Endodermal cell (in vitro differentiated cells): ENCODE results near the gene SYCE3. TPM values are rescaled to one million over a fixed set of nuclear protein-coding genes. Genes with fewer than 3 reads are reported as not detected.
A peak's percentile ranks its signal among the peaks of the same experiment; 100 is the strongest.

Source experiments
- DNase-seq: peaks from one replicate; pipeline ENCODE4 v3.0.0-alpha.2; 2017
- H3K27ac ChIP-seq: 2 replicates; pipeline ENCODE4 v1.5.1; 2013; ENCODE audit warnings: mild to moderate bottlenecking, low read depth, low read length, moderate library complexity
- H3K27me3 ChIP-seq: 2 replicates; pipeline ENCODE4 v1.6.1; 2013; ENCODE audit warnings: mild to moderate bottlenecking, low read length, moderate library complexity; ENCODE audit not compliant: insufficient read depth, control insufficient read depth, poor library complexity, severe bottlenecking
- H3K36me3 ChIP-seq: 2 replicates; pipeline ENCODE4 v1.7.0; 2013; ENCODE audit warnings: mild to moderate bottlenecking, low read length, moderate library complexity; ENCODE audit not compliant: control insufficient read depth, insufficient read depth
- H3K4me1 ChIP-seq: one replicate; pipeline ENCODE4 v1.7.0; 2013; ENCODE audit warnings: low read length; ENCODE audit not compliant: control insufficient read depth, insufficient read depth
- H3K4me3 ChIP-seq: 2 replicates; pipeline ENCODE4 v1.5.1; 2013; ENCODE audit warnings: mild to moderate bottlenecking, low read length, moderate library complexity
- H3K9ac ChIP-seq: 2 replicates; pipeline ENCODE4 v1.6.1; 2013; ENCODE audit warnings: mild to moderate bottlenecking, low read length, moderate library complexity; ENCODE audit not compliant: poor library complexity, severe bottlenecking; ENCODE audit errors: extremely low read depth
- H3K9me3 ChIP-seq: 2 replicates; pipeline ENCODE4 v1.6.1; 2013; ENCODE audit warnings: mild to moderate bottlenecking, low read length, moderate library complexity; ENCODE audit not compliant: control insufficient read depth
- H3K27ac Mint-ChIP-seq: 2 replicates; pipeline ENCODE4 v1.8.0; 2020; ENCODE audit warnings: mixed read lengths
- H3K27me3 Mint-ChIP-seq: 2 replicates; pipeline ENCODE4 v1.8.0; 2021; ENCODE audit warnings: mild to moderate bottlenecking, mixed read lengths; ENCODE audit not compliant: insufficient read depth
- H3K36me3 Mint-ChIP-seq: 2 replicates; pipeline ENCODE4 v1.8.0; 2020; ENCODE audit warnings: low read depth, mixed read lengths
- H3K4me1 Mint-ChIP-seq: 2 replicates; pipeline ENCODE4 v1.8.0; 2020; ENCODE audit warnings: mixed read lengths
- H3K4me3 Mint-ChIP-seq: 2 replicates; pipeline ENCODE4 v1.8.0; 2020; ENCODE audit warnings: mild to moderate bottlenecking, moderate library complexity, mixed read lengths
- H3K9me3 Mint-ChIP-seq: 2 replicates; pipeline ENCODE4 v1.8.0; 2020; ENCODE audit warnings: mild to moderate bottlenecking, mixed read lengths
- WGBS, 2 experiments: methylation state at CpG; one replicate each; pipeline versions ENCODE4 v1.1.5 to v1.1.7; 2013; ENCODE audit warnings: missing lambda C conversion rate in 2 of 2, mixed read lengths in 1 of 2; ENCODE audit not compliant: insufficient coverage in 1 of 2, insufficient read length in 1 of 2; 5-methylcytosine and 5-hydroxymethylcytosine counted together
- total RNA-seq, 2 donors: library from RNA; stranded (reverse); fragmentation: NEBNext Ultra II Directional in 1 of 2; extraction: Animal tissue kit (Norgen Biotek cat#: 25700) in 1 of 2; gene quantifications; 2 replicates in 1 of 2; 3 replicates in 1 of 2; pipeline ENCODE4 v1.2.1, GENCODE V29; 2021
- TF ChIP-seq, protein P1 (sequence below): fragments of 200-600 bp; sonication (generic); conservative IDR thresholded peaks from 2 replicates; pipeline ENCODE4 v1.5.0; 2021; ENCODE audit warnings: antibody characterized with exemption, mild to moderate bottlenecking

The SYCE3 gene
- total RNA-seq, 2 donors from 2014 or later: 0.70 to 0.91 TPM

DNA sequence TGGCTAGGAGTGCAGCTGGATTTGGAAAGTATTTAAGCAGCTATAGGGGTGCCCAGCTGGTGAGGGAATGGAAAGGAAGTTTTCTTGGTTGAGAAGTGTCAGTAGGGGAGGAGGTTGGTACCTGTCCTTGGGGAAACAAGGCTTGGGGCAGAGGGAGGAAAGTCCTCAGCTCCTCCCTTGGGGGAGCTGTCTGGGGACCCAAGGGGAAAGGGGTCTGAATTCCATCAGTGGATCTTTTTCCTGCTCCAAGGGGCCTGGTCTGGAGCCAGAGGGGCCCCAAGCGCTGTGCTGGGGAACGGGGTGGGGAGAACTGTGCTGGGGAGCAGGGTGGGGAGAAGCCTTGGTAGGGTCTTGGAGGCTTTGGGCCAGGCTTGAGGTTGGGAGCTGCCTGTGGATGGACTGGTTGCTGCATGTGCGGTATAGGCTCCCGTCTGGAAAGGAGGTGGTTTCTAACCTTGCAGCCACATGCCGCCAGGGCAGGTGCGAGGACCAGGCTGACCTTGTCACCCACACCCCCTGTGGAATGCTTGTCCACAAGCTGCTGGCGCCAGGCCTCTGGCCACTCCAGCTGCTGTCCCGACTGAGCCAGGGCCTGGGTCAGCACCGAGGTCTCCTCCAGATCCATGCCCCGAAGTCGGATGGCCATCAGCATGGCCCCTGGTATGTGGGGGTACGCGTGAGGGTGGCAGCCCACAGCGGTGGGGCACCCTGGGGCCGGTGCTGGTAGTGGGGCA lies 33.9 kb downstream of the SYCE3 start:
- H3K27me3 ChIP-seq: peaks cover 57% of the 10 kb centered on the region
- H3K4me1 ChIP-seq: no peaks in the 10 kb centered on the region
- DNase-seq: no peak
- Mint-ChIP-seq H3K9me3 (no peaks in the 10 kb centered on the region), H3K27ac (no peak overlapping the region), H3K4me1 (peaks cover 9% of the 10 kb centered on the region), H3K36me3 (no peaks in the 10 kb centered on the region), H3K4me3 (no peak overlapping the region), H3K27me3 (peaks cover 59% of the 10 kb centered on the region)
- H3K27ac ChIP-seq: no peak overlapping the region
- H3K9me3 ChIP-seq: no peaks in the 10 kb centered on the region
- H3K9ac ChIP-seq: no peak overlapping the region
- no peak overlapping the region for H3K4me3 ChIP-seq
- 63 to 80% methylated on average over 9 to 15 of the region's 15 CpGs for WGBS, 2 experiments
- TF ChIP-seq, protein P1, sequence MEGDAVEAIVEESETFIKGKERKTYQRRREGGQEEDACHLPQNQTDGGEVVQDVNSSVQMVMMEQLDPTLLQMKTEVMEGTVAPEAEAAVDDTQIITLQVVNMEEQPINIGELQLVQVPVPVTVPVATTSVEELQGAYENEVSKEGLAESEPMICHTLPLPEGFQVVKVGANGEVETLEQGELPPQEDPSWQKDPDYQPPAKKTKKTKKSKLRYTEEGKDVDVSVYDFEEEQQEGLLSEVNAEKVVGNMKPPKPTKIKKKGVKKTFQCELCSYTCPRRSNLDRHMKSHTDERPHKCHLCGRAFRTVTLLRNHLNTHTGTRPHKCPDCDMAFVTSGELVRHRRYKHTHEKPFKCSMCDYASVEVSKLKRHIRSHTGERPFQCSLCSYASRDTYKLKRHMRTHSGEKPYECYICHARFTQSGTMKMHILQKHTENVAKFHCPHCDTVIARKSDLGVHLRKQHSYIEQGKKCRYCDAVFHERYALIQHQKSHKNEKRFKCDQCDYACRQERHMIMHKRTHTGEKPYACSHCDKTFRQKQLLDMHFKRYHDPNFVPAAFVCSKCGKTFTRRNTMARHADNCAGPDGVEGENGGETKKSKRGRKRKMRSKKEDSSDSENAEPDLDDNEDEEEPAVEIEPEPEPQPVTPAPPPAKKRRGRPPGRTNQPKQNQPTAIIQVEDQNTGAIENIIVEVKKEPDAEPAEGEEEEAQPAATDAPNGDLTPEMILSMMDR: no peak
- no peaks in the 10 kb centered on the region for H3K36me3 ChIP-seq

DNA sequence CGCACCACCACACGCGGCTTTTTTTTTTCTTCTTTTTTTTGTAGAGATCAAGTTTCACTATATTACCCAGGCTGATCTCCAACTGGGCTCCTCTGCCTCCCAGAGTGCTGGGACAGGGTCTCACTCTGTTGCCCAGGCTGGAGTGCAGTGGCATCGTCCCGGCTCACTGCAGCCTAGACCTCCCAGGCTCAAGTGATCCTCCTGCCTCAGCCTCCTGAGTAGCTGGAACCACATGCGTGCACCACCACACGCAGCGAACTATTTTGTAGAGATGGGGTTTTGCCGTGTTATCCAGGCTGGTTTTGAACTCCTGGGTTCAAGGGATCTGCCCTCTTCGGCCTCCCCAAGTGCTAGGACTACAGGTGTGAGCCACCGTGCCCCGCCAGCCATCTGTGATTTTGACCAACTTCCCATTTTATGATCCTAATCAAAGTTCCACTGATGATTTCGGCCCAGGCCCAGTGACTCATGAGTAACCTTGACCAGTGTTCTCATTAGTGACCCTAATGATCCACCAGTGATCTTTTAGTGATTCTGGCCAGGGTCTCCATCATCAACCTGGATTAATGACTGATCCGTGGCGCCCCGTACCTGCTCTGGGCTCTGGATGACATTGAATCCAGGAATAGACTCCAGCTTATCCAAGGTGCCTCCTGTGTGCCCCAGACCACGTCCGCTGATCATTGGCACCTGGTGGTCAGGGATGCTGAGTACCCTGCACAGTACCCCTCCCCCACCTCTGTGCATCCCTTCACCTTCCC lies 34.6 kb downstream of the SYCE3 start:
- Histone ChIP-seq H3K9me3 (no peaks in the 10 kb centered on the region), H3K4me3 (no peak overlapping the region), H3K9ac (no peak overlapping the region), H3K27me3 (peaks cover 52% of the 10 kb centered on the region), H3K36me3 (peaks cover 6% of the 10 kb centered on the region), H3K4me1 (no peaks in the 10 kb centered on the region), H3K27ac (no peak overlapping the region)
- Mint-ChIP-seq H3K27ac (no peak overlapping the region), H3K27me3 (peaks cover 51% of the 10 kb centered on the region), H3K9me3 (no peaks in the 10 kb centered on the region), H3K36me3 (peaks cover 3% of the 10 kb centered on the region), H3K4me1 (peaks cover 9% of the 10 kb centered on the region), H3K4me3 (no peak overlapping the region)
- peak; percentile 43 for DNase-seq
- 91 to 93% methylated on average over 12 to 18 of the region's 18 CpGs for WGBS, 2 experiments
- TF ChIP-seq, protein P1: no peak

DNA sequence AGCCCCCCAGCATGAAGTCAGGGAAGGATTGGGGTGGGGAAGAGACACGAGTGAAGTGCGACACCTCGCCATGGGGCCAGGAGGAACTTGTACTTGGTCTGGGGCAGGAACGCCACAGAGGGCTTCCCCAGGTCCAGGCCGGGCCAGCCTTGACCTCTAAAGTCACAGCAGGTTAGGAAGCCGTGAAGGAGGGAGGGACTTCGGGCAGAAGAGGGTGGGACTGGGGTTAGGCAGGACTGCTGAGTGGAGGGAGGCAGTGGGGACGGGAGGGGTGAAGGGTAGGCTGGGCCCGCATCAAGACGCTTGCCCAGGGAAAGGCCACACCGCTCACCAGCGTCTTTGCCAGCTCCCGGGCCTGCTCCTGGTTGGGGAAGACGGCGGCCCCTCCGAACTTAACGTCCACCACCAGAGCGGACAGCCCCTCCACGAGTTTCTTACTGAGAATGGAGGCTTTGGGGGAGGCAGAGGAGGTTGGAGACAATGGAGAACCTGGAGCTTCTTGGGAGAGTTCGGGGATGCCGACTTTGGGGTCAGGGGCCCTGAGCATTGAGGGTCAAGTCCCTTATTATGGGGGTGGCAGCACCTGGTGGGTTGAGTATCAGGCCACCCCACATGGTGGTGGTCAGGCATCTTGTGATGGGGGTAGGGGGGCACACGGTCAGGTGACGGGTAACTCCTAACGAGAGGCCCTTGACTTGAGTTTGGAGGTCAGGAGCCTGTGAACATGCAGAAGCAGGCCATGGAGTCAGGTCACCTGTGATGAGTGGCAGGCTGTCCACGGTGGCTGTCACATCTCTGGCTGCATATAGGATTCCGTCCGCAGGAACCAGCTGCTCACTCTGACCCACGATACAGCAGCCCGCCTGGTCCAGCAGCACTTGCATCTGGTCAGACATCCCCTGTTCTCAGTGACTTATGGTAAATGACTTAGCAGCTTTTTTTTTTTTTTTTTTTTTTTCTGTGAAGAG lies 35.6 kb downstream of the SYCE3 start:
- Histone ChIP-seq H3K4me3 (peak overlapping the region; percentile 88), H3K4me1 (no peaks in the 10 kb centered on the region), H3K9ac (no peak overlapping the region), H3K36me3 (peaks cover 10% of the 10 kb centered on the region), H3K27ac (no peak overlapping the region), H3K9me3 (no peaks in the 10 kb centered on the region), H3K27me3 (peaks cover 42% of the 10 kb centered on the region)
- no peaks in the 10 kb centered on the region for H3K9me3 Mint-ChIP-seq
- peaks cover 42% of the 10 kb centered on the region for H3K27me3 Mint-ChIP-seq
- H3K4me3 Mint-ChIP-seq: peak overlapping the region; percentile 70
- H3K4me1 Mint-ChIP-seq: peaks cover 9% of the 10 kb centered on the region
- DNase-seq: peak; percentile 90
- H3K36me3 Mint-ChIP-seq: peaks cover 5% of the 10 kb centered on the region
- H3K27ac Mint-ChIP-seq: no peak overlapping the region
- TF ChIP-seq, protein P1: no peak
- 53 to 59% methylated on average over 20 to 29 of the region's 29 CpGs for WGBS, 2 experiments
